HG02759 (cell line): ENCODE data around the gene NYAP2.

Source experiments
- ATAC-seq: cut with Tn5 transposase; IDR thresholded peaks from one replicate; pipeline ENCODE4 v1.9.1; 2021; ENCODE audit warnings: mild to moderate bottlenecking, moderate library complexity; ENCODE audit not compliant: unreplicated experiment

NYAP2 gene

GRCh38 chr2:225614915-225615314 lies 215.4 kb downstream of the NYAP2 start:
- no peak for ATAC-seq

DNA sequence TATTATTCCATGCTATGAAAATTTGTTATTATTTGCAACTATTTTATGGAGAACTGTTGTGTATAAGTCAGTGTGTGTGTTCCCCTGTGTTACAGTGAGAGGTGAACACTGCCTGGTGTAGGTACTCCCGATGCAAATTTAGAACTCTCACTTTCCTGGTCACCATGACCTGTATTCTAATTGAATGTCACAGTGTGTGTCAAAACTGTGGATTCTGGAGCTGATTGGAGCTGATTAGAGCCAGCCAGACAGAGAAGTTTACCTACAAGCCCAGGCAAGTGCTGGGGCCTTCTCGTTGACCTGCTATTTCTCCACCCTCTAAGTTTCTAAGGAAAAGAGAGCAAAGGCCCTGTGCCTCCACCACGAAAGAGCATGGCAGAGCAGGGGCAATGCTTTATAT lies 216.0 kb downstream of the NYAP2 start:
- no peak for ATAC-seq

DNA sequence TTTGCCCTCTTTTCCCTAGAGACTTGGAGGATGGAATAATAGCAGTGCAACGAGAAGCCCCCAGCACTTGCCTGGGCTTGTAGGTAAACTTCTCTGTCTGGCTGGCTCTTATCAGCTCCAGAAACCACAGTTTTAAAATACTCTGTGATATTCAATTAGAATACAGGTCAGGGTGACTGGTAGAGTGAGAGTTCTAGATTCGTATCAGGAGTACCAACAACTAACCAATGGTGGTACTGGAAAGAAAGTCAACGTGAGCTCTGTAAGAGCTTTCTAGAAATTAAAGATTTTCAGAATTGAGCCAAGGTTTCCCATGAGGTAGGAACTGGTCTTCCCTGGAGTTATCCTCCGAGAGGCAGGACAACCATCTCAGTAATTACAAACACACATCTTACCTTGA lies 216.9 kb downstream of the NYAP2 start:
- no peak for ATAC-seq

DNA sequence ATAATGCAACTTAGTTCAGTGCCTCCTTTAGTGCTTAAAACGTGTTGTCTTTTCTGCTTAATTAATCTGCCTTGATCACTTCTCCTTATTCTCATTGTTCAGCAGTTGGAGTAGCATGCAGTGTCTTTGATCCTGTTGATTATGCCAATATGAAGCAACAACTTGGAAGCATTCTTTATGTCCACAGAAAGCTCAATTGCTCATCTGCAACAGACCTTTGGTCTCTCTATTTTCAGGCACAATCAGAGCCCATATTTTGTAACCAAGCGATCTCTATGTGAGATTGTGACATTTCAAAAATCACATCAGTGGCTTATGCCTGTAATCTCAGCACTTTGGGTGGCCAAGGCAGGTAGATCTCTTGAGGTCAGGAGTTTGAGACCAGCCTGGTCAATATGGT lies 217.3 kb downstream of the NYAP2 start:
- ATAC-seq: no peak

- ATAC-seq: no peak
Observed at GRCh38 chr2:225620227-225620626, 220.7 kb downstream of the NYAP2 start.

- no peak for ATAC-seq
Observed at GRCh38 chr2:225630824-225631533, 231.5 kb downstream of the NYAP2 start.

DNA sequence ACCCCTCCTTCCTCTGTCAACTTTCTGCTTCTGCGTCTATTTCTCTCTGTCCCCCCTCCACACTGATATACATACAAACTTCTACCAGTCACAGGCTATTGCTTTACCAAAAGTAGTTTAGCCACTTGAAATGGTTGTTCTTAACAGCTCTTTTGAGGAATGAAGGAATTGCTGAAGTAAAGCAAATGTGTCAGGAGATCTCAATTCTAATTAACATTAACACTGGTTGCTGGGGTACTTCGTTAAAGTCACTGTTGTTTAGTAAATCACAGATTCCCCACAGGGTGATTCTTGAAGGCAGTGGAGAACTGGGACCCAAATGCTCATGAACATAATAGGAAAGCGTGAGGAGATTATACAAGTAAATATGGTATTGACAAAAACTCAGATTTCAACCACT lies 232.8 kb downstream of the NYAP2 start:
- ATAC-seq: no peak

DNA sequence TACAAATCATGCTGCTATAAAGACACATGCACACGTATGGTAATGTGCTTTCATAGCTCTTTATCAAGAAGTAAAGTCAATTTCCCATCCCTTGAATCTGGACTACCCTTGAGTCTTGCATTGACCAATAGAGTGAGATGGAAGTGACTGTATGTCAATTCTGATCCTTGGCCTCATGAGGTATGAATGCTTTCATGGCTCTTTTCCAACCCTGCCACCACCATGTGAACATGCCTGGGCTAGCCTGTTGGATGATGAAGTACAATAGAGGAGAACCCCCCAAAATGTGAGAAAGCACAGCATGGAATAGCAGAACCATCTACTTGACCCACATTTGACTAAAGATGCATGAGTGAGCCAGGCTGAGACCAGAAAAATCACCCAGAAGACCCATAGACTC lies 237.0 kb downstream of the NYAP2 start:
- ATAC-seq: no peak

GRCh38 chr2:225637259-225637658 lies 237.7 kb downstream of the NYAP2 start:
- no peak for ATAC-seq

GRCh38 chr2:225640550-225640949 lies 241.0 kb downstream of the NYAP2 start:
- ATAC-seq: no peak

GRCh38 chr2:225649274-225649673 lies 249.8 kb downstream of the NYAP2 start:
- ATAC-seq: no peak

GRCh38 chr2:225650041-225650440 lies 250.5 kb downstream of the NYAP2 start:
- no peak for ATAC-seq

GRCh38 chr2:225660262-225661131 lies 261.0 kb downstream of the NYAP2 start:
- ATAC-seq: peak; percentile 88

GRCh38 chr2:225662101-225662500 lies 262.6 kb downstream of the NYAP2 start:
- no peak for ATAC-seq

GRCh38 chr2:225667445-225667844 lies 267.9 kb downstream of the NYAP2 start:
- no peak for ATAC-seq

GRCh38 chr2:225668606-225669266 lies 269.2 kb downstream of the NYAP2 start:
- peak; percentile 93 for ATAC-seq

GRCh38 chr2:225670111-225670974 lies 270.8 kb downstream of the NYAP2 start:
- no peak for ATAC-seq

GRCh38 chr2:225678792-225679191 lies 279.3 kb downstream of the NYAP2 start:
- no peak for ATAC-seq

DNA sequence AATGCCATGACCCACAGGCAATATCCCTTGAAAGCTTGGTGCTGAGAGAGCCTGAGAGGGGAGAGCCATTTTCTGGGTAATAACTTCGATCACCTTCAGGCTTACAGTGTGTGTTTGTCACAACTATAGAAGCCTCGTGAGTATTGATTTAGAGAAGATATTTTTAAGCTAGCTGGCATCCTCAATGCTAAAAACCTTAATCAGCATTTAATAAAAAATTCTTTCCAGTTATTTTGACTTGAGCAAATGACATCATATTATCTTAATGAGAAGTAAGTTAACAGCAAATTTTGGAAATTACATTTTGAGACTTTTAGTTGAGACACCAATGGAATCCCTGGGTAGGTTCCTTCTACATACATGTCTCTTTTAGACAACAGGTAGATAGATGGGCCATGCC lies 283.7 kb downstream of the NYAP2 start:
- ATAC-seq: no peak

DNA sequence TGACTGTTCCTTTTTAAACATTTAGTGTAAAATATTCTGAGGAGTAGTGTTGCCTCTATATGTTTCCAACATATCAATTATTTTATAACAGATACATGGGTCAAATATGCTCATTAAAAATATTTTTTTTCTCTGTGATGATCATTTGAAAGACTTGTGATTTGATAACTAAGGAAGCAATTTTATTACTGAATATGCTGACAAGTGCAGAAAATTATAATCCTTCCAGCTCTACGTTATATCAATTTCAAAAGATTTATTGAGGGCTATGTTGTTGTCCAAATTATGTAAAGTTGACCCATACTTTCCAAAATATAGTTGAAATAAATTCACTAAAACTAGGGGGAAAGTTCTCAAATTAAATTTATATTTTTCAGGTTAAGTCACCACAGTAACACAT lies 290.6 kb downstream of the NYAP2 start:
- no peak for ATAC-seq

- no peak for ATAC-seq
Observed at GRCh38 chr2:225691711-225692110, 292.2 kb downstream of the NYAP2 start.
